WTC11 (cell line): ENCODE data around the gene NID2. TPM values are rescaled to one million over a fixed set of nuclear protein-coding genes. Genes with fewer than 3 reads are reported as not detected.

Experiments
- ATAC-seq: fragments of 200-7000 bp; cut with Tn5 transposase; 2 replicates; pipeline ENCODE4 v1.10.0; 2021; ENCODE audit warnings: mild to moderate bottlenecking, moderate library complexity
- CTCF ChIA-PET: fragments of 300-600 bp; sonication (Branson Sonifier 250); formaldehyde crosslinking; loops from one replicate; lab custom pipeline; 2021; ENCODE audit warnings: antibody characterized with exemption; lab: Charles Lee
- POLR2A ChIA-PET: fragments of 350-600 bp; sonication (Branson Sonifier 250); formaldehyde crosslinking; loops from one replicate; lab custom pipeline; 2021; ENCODE audit warnings: antibody characterized with exemption; lab: Charles Lee
- DNase-seq: peaks from one replicate; pipeline ENCODE4 v3.0.0; 2021; ENCODE audit warnings: low spot score
- H3K27ac Mint-ChIP-seq: 2 replicates; pipeline ENCODE4 v1.8.0; 2021; ENCODE audit warnings: mixed read lengths
- H3K27me3 Mint-ChIP-seq: 2 replicates; pipeline ENCODE4 v1.8.0; 2021; ENCODE audit warnings: low read depth, mild to moderate bottlenecking, moderate library complexity, mixed read lengths
- H3K36me3 Mint-ChIP-seq: 2 replicates; pipeline ENCODE4 v1.8.0; 2021; ENCODE audit warnings: mixed read lengths
- H3K4me1 Mint-ChIP-seq: 2 replicates; pipeline ENCODE4 v1.8.0; 2022; ENCODE audit warnings: mixed read lengths
- H3K4me3 Mint-ChIP-seq: 2 replicates; pipeline ENCODE4 v1.8.0; 2021; ENCODE audit warnings: mild to moderate bottlenecking, moderate library complexity, mixed read lengths
- H3K9me3 Mint-ChIP-seq: 2 replicates; pipeline ENCODE4 v1.8.0; 2021; ENCODE audit warnings: mixed read lengths
- CREM ChIP-seq: sonication (generic); formaldehyde crosslinking; IDR thresholded peaks from 2 replicates; pipeline ENCODE4 v1.8.1; 2022; ENCODE audit warnings: mild to moderate bottlenecking, missing genetic modification reagents, moderate library complexity
- E2F1 ChIP-seq: sonication (generic); formaldehyde crosslinking; IDR thresholded peaks from 2 replicates; pipeline ENCODE4 v1.8.0; 2022; ENCODE audit warnings: mild to moderate bottlenecking, missing genetic modification reagents
- EMX1 ChIP-seq: fragments of 250-450 bp; sonication (Bioruptor Pico); IDR thresholded peaks from 2 replicates; pipeline ENCODE4 v1.8.0; 2021; ENCODE audit warnings: mild to moderate bottlenecking
- FOXK1 ChIP-seq: sonication (generic); formaldehyde crosslinking; IDR thresholded peaks from 2 replicates; pipeline ENCODE4 v1.8.0; 2022; ENCODE audit warnings: mild to moderate bottlenecking, moderate library complexity, missing genetic modification reagents
- FOXP1 ChIP-seq: sonication (generic); formaldehyde crosslinking; IDR thresholded peaks from 2 replicates; pipeline ENCODE4 v1.8.0; 2022; ENCODE audit warnings: missing genetic modification reagents, mild to moderate bottlenecking, moderate library complexity, borderline replicate concordance
- IRF2 ChIP-seq: sonication (generic); formaldehyde crosslinking; IDR thresholded peaks from 2 replicates; pipeline ENCODE4 v1.8.0; 2022; ENCODE audit warnings: low read depth, missing genetic modification reagents, borderline replicate concordance
- JUN ChIP-seq: sonication (generic); formaldehyde crosslinking; IDR thresholded peaks from 2 replicates; pipeline ENCODE4 v1.8.0; 2023; ENCODE audit warnings: mild to moderate bottlenecking, missing genetic modification reagents
- KAT7 ChIP-seq: sonication (generic); formaldehyde crosslinking; IDR thresholded peaks from 2 replicates; pipeline ENCODE4 v1.8.1; 2023; ENCODE audit warnings: missing genetic modification reagents, mild to moderate bottlenecking, borderline replicate concordance
- MAX ChIP-seq: sonication (generic); formaldehyde crosslinking; IDR thresholded peaks from 2 replicates; pipeline ENCODE4 v1.8.0; 2022; ENCODE audit warnings: mild to moderate bottlenecking, missing genetic modification reagents
- MXD4 ChIP-seq: fragments of 250-450 bp; sonication (Bioruptor Pico); IDR thresholded peaks from 2 replicates; pipeline ENCODE4 v1.8.0; 2021; ENCODE audit warnings: mild to moderate bottlenecking, moderate library complexity, borderline replicate concordance
- NFYB ChIP-seq: sonication (generic); formaldehyde crosslinking; conservative IDR thresholded peaks from 2 replicates; pipeline ENCODE4 v1.8.0; 2022; ENCODE audit warnings: low read depth, missing genetic modification reagents
- NR2C2 ChIP-seq: sonication (generic); formaldehyde crosslinking; IDR thresholded peaks from 2 replicates; pipeline ENCODE4 v1.8.0; 2022; ENCODE audit warnings: mild to moderate bottlenecking, missing genetic modification reagents
- PRRX2 ChIP-seq: fragments of 250-450 bp; sonication (Bioruptor Pico); IDR thresholded peaks from 2 replicates; pipeline ENCODE4 v1.8.0; 2021; ENCODE audit warnings: mild to moderate bottlenecking
- RORB ChIP-seq: fragments of 250-450 bp; sonication (Bioruptor Pico); IDR thresholded peaks from 2 replicates; pipeline ENCODE4 v1.9.0; 2021; ENCODE audit warnings: mild to moderate bottlenecking
- SMAD4 ChIP-seq: sonication (generic); formaldehyde crosslinking; IDR thresholded peaks from 2 replicates; pipeline ENCODE4 v1.8.0; 2022; ENCODE audit warnings: mild to moderate bottlenecking, missing genetic modification reagents
- TCF7 ChIP-seq: sonication (generic); formaldehyde crosslinking; IDR thresholded peaks from 2 replicates; pipeline ENCODE4 v1.8.0; 2022; ENCODE audit warnings: mild to moderate bottlenecking, low read depth, missing genetic modification reagents, moderate library complexity
- TEAD4 ChIP-seq: sonication (generic); formaldehyde crosslinking; IDR thresholded peaks from 2 replicates; pipeline ENCODE4 v1.8.0; 2022; ENCODE audit warnings: mild to moderate bottlenecking, missing genetic modification reagents
- ZNF138 ChIP-seq: sonication (generic); formaldehyde crosslinking; conservative IDR thresholded peaks from 2 replicates; pipeline ENCODE4 v1.8.1; 2022; ENCODE audit warnings: mild to moderate bottlenecking, moderate library complexity, missing genetic modification reagents
- ZNF219 ChIP-seq: sonication (generic); formaldehyde crosslinking; IDR thresholded peaks from 2 replicates; pipeline ENCODE4 v1.8.0; 2023; ENCODE audit warnings: missing genetic modification reagents, mild to moderate bottlenecking, borderline replicate concordance
- ZNF232 ChIP-seq: sonication (generic); formaldehyde crosslinking; IDR thresholded peaks from 2 replicates; pipeline ENCODE4 v1.8.0; 2022; ENCODE audit warnings: mild to moderate bottlenecking, missing genetic modification reagents
- ZNF416 ChIP-seq: fragments of 250-450 bp; sonication (Bioruptor Pico); IDR thresholded peaks from 2 replicates; pipeline ENCODE4 v1.9.0; 2021; ENCODE audit warnings: mild to moderate bottlenecking, inconsistent platforms
- ZNF423 ChIP-seq: fragments of 250-450 bp; sonication (Bioruptor Pico); IDR thresholded peaks from 2 replicates; pipeline ENCODE4 v2.1.2; 2022; ENCODE audit warnings: mild to moderate bottlenecking, moderate library complexity
- ZNF671 ChIP-seq: fragments of 250-450 bp; sonication (Bioruptor Pico); IDR thresholded peaks from 2 replicates; pipeline ENCODE4 v1.8.0; 2021; ENCODE audit warnings: mild to moderate bottlenecking
- total RNA-seq: library from RNA; stranded (reverse); gene quantifications from 3 replicates; pipeline ENCODE4 v1.2.3, GENCODE V29; 2021
- TF ChIP-seq, protein P1 (sequence below): fragments of 250-450 bp; sonication (Bioruptor Pico); IDR thresholded peaks from 2 replicates; pipeline ENCODE4 v1.9.0; 2021; ENCODE audit warnings: mild to moderate bottlenecking
- TF ChIP-seq, protein P2 (sequence below): fragments of 250-450 bp; sonication (Bioruptor Pico); IDR thresholded peaks from 2 replicates; pipeline ENCODE4 v1.9.0; 2021; ENCODE audit warnings: mild to moderate bottlenecking
- TF ChIP-seq, protein P3 (sequence below): sonication (generic); formaldehyde crosslinking; IDR thresholded peaks from 2 replicates; pipeline ENCODE4 v1.8.1; 2023; ENCODE audit warnings: mild to moderate bottlenecking, missing genetic modification reagents

The NID2 gene
- total RNA-seq, 1 experiment from 2014 or later = 5.4 TPM

- DNase-seq = no peak
- Mint-ChIP-seq H3K36me3 (no peaks in the 10 kb centered on the region), H3K4me3 (no peak overlapping the region), H3K27me3 (peaks cover 11% of the 10 kb centered on the region), H3K9me3 (no peaks in the 10 kb centered on the region), H3K4me1 (peaks cover 19% of the 10 kb centered on the region), H3K27ac (no peak overlapping the region)
- TF ChIP-seq, protein P1, sequence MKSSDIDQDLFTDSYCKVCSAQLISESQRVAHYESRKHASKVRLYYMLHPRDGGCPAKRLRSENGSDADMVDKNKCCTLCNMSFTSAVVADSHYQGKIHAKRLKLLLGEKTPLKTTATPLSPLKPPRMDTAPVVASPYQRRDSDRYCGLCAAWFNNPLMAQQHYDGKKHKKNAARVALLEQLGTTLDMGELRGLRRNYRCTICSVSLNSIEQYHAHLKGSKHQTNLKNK (CRISPR knock-in tag) = no peak
- no peak for ATAC-seq
- ChIA-PET CTCF (interaction anchor here (0.7 to 2.0 kb wide), 2 partner anchors 10 to 40 kb away, joined by 3 to 9 read pairs; no protein-coding TSS in a partner anchor), POLR2A (no interaction called here)
Observed at GRCh38 chr14:52061390-52061789, 7.5 kb downstream of the NID2 start.

GRCh38 chr14:52060080-52060479, 8.8 kb downstream of the NID2 start:
- Mint-ChIP-seq H3K27me3 (peaks cover 3% of the 10 kb centered on the region), H3K4me3 (no peak overlapping the region), H3K36me3 (no peaks in the 10 kb centered on the region), H3K27ac (no peak overlapping the region), H3K4me1 (peaks cover 19% of the 10 kb centered on the region), H3K9me3 (no peaks in the 10 kb centered on the region)
- POLR2A ChIA-PET = interaction anchor here (0.6 kb wide), 1 partner anchor 494 kb away, joined by 3 read pairs; no protein-coding TSS in a partner anchor
- ATAC-seq (no peak), DNase-seq (no peak)
- CTCF ChIA-PET = no interaction called here
- TF ChIP-seq CREM (no peak), FOXP1 (CRISPR knock-in tag) (no peak), FOXK1 (CRISPR knock-in tag) (no peak), ZNF232 (CRISPR knock-in tag) (no peak), IRF2 (CRISPR knock-in tag) (no peak), RORB (CRISPR knock-in tag) (no peak), ZNF671 (CRISPR knock-in tag) (no peak), ZNF423 (no peak), TEAD4 (no peak), NFYB (CRISPR knock-in tag) (no peak)
- TF ChIP-seq, protein P2, sequence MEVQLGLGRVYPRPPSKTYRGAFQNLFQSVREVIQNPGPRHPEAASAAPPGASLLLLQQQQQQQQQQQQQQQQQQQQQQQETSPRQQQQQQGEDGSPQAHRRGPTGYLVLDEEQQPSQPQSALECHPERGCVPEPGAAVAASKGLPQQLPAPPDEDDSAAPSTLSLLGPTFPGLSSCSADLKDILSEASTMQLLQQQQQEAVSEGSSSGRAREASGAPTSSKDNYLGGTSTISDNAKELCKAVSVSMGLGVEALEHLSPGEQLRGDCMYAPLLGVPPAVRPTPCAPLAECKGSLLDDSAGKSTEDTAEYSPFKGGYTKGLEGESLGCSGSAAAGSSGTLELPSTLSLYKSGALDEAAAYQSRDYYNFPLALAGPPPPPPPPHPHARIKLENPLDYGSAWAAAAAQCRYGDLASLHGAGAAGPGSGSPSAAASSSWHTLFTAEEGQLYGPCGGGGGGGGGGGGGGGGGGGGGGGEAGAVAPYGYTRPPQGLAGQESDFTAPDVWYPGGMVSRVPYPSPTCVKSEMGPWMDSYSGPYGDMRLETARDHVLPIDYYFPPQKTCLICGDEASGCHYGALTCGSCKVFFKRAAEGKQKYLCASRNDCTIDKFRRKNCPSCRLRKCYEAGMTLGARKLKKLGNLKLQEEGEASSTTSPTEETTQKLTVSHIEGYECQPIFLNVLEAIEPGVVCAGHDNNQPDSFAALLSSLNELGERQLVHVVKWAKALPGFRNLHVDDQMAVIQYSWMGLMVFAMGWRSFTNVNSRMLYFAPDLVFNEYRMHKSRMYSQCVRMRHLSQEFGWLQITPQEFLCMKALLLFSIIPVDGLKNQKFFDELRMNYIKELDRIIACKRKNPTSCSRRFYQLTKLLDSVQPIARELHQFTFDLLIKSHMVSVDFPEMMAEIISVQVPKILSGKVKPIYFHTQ (CRISPR knock-in tag) = no peak

- ChIA-PET CTCF (no interaction called here), POLR2A (interaction anchor here (0.6 kb wide), 1 partner anchor 494 kb away, joined by 3 read pairs; no protein-coding TSS in a partner anchor)
Observed at GRCh38 chr14:52059649-52060048, 9.2 kb downstream of the NID2 start.

More at GRCh38 chr14:52059649-52060048, 9.2 kb downstream of the NID2 start:
- H3K4me1 Mint-ChIP-seq = peaks cover 19% of the 10 kb centered on the region
- no peak overlapping the region for H3K27ac Mint-ChIP-seq
- ATAC-seq (no peak), DNase-seq (no peak)
- H3K36me3 Mint-ChIP-seq = no peaks in the 10 kb centered on the region
- TF ChIP-seq ZNF138 (CRISPR knock-in tag) (no peak), ZNF232 (CRISPR knock-in tag) (no peak), PRRX2 (CRISPR knock-in tag) (no peak), ZNF219 (CRISPR knock-in tag) (no peak), SMAD4 (CRISPR knock-in tag) (no peak), JUN (CRISPR knock-in tag) (no peak), E2F1 (CRISPR knock-in tag) (no peak), TCF7 (CRISPR knock-in tag) (no peak), MAX (no peak), ZNF416 (CRISPR knock-in tag) (no peak), NR2C2 (CRISPR knock-in tag) (no peak), CREM (no peak), EMX1 (CRISPR knock-in tag) (no peak), KAT7 (CRISPR knock-in tag) (no peak), MXD4 (no peak)
- TF ChIP-seq, protein P3, sequence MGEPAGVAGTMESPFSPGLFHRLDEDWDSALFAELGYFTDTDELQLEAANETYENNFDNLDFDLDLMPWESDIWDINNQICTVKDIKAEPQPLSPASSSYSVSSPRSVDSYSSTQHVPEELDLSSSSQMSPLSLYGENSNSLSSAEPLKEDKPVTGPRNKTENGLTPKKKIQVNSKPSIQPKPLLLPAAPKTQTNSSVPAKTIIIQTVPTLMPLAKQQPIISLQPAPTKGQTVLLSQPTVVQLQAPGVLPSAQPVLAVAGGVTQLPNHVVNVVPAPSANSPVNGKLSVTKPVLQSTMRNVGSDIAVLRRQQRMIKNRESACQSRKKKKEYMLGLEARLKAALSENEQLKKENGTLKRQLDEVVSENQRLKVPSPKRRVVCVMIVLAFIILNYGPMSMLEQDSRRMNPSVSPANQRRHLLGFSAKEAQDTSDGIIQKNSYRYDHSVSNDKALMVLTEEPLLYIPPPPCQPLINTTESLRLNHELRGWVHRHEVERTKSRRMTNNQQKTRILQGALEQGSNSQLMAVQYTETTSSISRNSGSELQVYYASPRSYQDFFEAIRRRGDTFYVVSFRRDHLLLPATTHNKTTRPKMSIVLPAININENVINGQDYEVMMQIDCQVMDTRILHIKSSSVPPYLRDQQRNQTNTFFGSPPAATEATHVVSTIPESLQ (CRISPR knock-in tag) = no peak
- TF ChIP-seq, protein P2 (CRISPR knock-in tag) = no peak
- TF ChIP-seq, all 79 proteins: peak for 0
- Mint-ChIP-seq H3K4me3 (no peak overlapping the region), H3K27me3 (peaks cover 3% of the 10 kb centered on the region), H3K9me3 (no peaks in the 10 kb centered on the region)
